ENCODE data around the gene MLLT3. TPM values are rescaled to one million over a fixed set of nuclear protein-coding genes. Genes with fewer than 3 reads are reported as not detected.
A peak's percentile ranks its signal among the peaks of the same experiment; 100 is the strongest.

MLLT3 gene
- total RNA-seq, 3 donors from 2014 or later (not counting 1 experiment from before 2014, with no cell fraction given): 24.3 to 26.6 (median 25.2) TPM

DNA sequence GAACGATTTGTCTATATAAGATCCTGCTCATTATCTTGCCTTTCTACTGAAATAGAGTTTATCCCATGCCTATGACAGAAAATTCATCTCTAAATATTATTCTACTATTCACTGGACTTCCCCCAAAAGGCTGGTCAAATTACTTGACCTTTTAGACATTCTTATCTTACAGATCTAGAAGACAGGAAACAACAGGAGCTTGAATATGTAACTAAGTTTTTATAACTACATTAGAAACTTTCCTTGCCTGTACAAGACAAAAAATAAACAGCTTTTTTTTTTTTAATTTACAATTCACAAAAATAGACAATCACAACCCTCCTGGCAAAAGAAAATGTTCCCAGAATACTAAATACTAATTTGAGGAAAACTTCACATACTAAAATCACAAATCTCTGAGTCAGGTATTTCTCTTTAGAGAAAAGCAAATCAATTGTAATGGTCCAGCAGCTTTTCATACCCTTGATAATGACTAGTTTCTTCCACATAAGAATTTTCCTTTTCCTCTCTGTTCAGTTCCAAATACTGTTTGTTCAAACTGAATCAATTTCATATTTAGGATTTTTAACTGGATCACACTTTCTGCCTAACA lies 68.6 kb downstream of the MLLT3 start:
- H3K4me3 ChIP-seq (ENCODE audit: low read length): no peak overlapping the region
- no peaks in the 10 kb centered on the region for H3K36me3 ChIP-seq (ENCODE audit: control insufficient read depth, insufficient read depth, low read length)
- Mint-ChIP-seq H3K4me1 (peaks cover 64 to 69% of the 10 kb centered on the region in 2 donors), H3K27ac (peak overlapping the region; percentile 34 to 52), H3K4me3 (peak overlapping the region; percentile 1), H3K36me3 (no peaks in the 10 kb centered on the region), H3K27me3 (ENCODE audit: low read depth in 2 of 2) (no peaks in the 10 kb centered on the region), H3K9me3 (no peaks in the 10 kb centered on the region)
- H3K9me3 ChIP-seq (ENCODE audit: control insufficient read depth, insufficient read depth, low read length): no peaks in the 10 kb centered on the region
- H3K4me1 ChIP-seq (ENCODE audit: control insufficient read depth, insufficient read depth, low read length): peaks cover 3% of the 10 kb centered on the region
- no peaks in the 10 kb centered on the region for H3K27me3 ChIP-seq (ENCODE audit: control insufficient read depth, insufficient read depth, low read length)
- no peak for TF ChIP-seq CTCF (IDR thresholded peaks at IDR 0.05)
- WGBS (ENCODE audit: insufficient coverage): 48% methylated on average over 1 of the region's 1 CpG
- intact Hi-C loops (cut with micrococcal nuclease): no loop called here
- ATAC-seq (peak; percentile 14 to 28 (median 15)), DNase-seq (no peak)
- H3K27ac ChIP-seq (ENCODE audit: low read length): peak overlapping the region; percentile 2

- no peak overlapping the region for H3K4me3 ChIP-seq (ENCODE audit: low read length)
- DNase-seq (peak in 1 of 2 donors; percentile 28), ATAC-seq (peak; percentile 24 to 47 (median 37))
- no peaks in the 10 kb centered on the region for H3K9me3 ChIP-seq (ENCODE audit: control insufficient read depth, insufficient read depth, low read length)
- TF ChIP-seq CTCF (IDR thresholded peaks at IDR 0.05): peak; percentile 35
- intact Hi-C loops (cut with micrococcal nuclease): no loop called here
- no peaks in the 10 kb centered on the region for H3K27me3 Mint-ChIP-seq (ENCODE audit: low read depth in 2 of 2)
- peak overlapping the region; percentile 34 to 52 for H3K27ac Mint-ChIP-seq
- 63% methylated on average over 2 of the region's 3 CpGs for WGBS (ENCODE audit: insufficient coverage)
- H3K27me3 ChIP-seq (ENCODE audit: control insufficient read depth, insufficient read depth, low read length): no peaks in the 10 kb centered on the region
- H3K4me1 Mint-ChIP-seq: peaks cover 58 to 62% of the 10 kb centered on the region in 2 donors
- peak overlapping the region; percentile 2 for H3K27ac ChIP-seq (ENCODE audit: low read length)
- no peaks in the 10 kb centered on the region for H3K9me3 Mint-ChIP-seq
- peak overlapping the region; percentile 1 for H3K4me3 Mint-ChIP-seq
- no peaks in the 10 kb centered on the region for H3K36me3 ChIP-seq (ENCODE audit: control insufficient read depth, insufficient read depth, low read length)
- H3K36me3 Mint-ChIP-seq: no peaks in the 10 kb centered on the region
- H3K4me1 ChIP-seq (ENCODE audit: control insufficient read depth, insufficient read depth, low read length): peaks cover 3% of the 10 kb centered on the region
These were observed 69.3 kb downstream of the MLLT3 start for GRCh38 chr9:20552874-20553557.

DNA sequence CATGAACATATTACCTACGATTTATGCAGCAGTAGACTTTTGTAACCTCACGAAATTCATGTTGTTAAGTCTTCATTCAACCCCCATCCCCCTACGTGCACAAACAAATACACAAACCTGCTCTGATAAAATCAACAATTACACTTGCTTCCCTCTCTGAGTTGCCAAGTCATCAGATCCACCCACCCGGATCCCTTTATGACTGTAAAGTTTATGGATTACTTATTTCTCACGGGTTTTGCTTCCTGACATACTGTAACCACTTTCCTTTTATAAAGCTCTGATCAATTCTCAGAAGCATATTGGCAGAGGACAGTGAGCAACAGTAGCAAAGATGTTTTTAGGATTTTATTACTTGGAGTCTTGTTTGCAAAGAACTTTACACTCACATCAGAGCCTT lies 70.5 kb downstream of the MLLT3 start:
- DNase-seq (no peak), ATAC-seq (no peak)
- intact Hi-C loops (cut with micrococcal nuclease): no loop called here
- no peak overlapping the region for H3K27ac Mint-ChIP-seq
- H3K4me3 ChIP-seq (ENCODE audit: low read length): no peak overlapping the region
- H3K27me3 Mint-ChIP-seq (ENCODE audit: low read depth in 2 of 2): no peaks in the 10 kb centered on the region
- peaks cover 3% of the 10 kb centered on the region for H3K4me1 ChIP-seq (ENCODE audit: control insufficient read depth, insufficient read depth, low read length)
- H3K36me3 Mint-ChIP-seq: no peaks in the 10 kb centered on the region
- WGBS (ENCODE audit: insufficient coverage): 66% methylated on average over 3 of the region's 5 CpGs
- no peak overlapping the region for H3K4me3 Mint-ChIP-seq
- H3K9me3 ChIP-seq (ENCODE audit: control insufficient read depth, insufficient read depth, low read length): no peaks in the 10 kb centered on the region
- no peaks in the 10 kb centered on the region for H3K27me3 ChIP-seq (ENCODE audit: control insufficient read depth, insufficient read depth, low read length)
- no peaks in the 10 kb centered on the region for H3K9me3 Mint-ChIP-seq
- no peaks in the 10 kb centered on the region for H3K36me3 ChIP-seq (ENCODE audit: control insufficient read depth, insufficient read depth, low read length)
- no peak for TF ChIP-seq CTCF (IDR thresholded peaks at IDR 0.05)
- peaks cover 50 to 53% of the 10 kb centered on the region in 2 donors for H3K4me1 Mint-ChIP-seq
- no peak overlapping the region for H3K27ac ChIP-seq (ENCODE audit: low read length)
